ENCODE results near the gene EZR. TPM values are rescaled to one million over a fixed set of nuclear protein-coding genes. Genes with fewer than 3 reads are reported as not detected.

Gene EZR
- total and polyA plus RNA-seq, 2 donors (not counting 1 experiment from before 2014, with no cell fraction given), result 227 to 945 TPM

DNA sequence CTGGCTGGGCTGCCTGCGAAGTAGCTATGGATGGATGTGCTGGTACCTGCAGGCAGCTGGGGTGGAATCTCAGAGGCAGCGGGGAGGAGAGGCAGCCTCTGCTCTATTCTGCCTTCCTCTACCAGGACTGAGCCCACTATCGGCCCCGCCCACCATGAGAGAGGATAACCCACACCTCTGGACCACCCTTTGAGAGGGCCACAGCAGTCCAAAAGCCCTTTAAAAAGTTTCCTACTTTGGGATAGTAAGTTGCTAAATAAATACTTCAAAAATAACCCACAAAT is 36.1 kb downstream of the EZR start:
- Histone ChIP-seq H3K36me3 (replicated peaks in 1 of 2; ENCODE audit: control extremely low read depth in 1 of 2, control insufficient read depth in 1 of 2, extremely low read depth in 1 of 2, insufficient read depth in 2 of 2, low read length in 1 of 2) (peaks cover 7 to 98% of the 10 kb centered on the region in 2 experiments), H4K20me1 (ENCODE audit: control insufficient read depth, insufficient read depth, low read length, poor library complexity, severe bottlenecking) (peaks cover 98% of the 10 kb centered on the region), H2AFZ (ENCODE audit: insufficient read depth, low read depth, low read length, poor library complexity, severe bottlenecking) (no peak overlapping the region), H3K4me2 (replicated peaks; ENCODE audit: low read depth, low read length, poor library complexity, severe bottlenecking) (no peak overlapping the region), H3K27me3 (replicated peaks in 1 of 4; ENCODE audit: control extremely low read depth in 1 of 4, control insufficient read depth in 3 of 4, insufficient read depth in 4 of 4, low read length in 3 of 4) (no peaks in the 10 kb centered on the region), H3K9ac (ENCODE audit: low read length) (no peak overlapping the region), H3K9me3 (ENCODE audit: control extremely low read depth in 1 of 3, control insufficient read depth in 2 of 3, insufficient read depth in 1 of 3, low read length in 2 of 3) (no peaks in the 10 kb centered on the region), H3K4me3 (ENCODE audit: control extremely low read depth in 1 of 5, extremely low read depth in 1 of 5, insufficient read depth in 1 of 5, low read depth in 2 of 5, low read length in 4 of 5) (no peak overlapping the region), H3K79me2 (ENCODE audit: control insufficient read depth, insufficient read depth, low read length) (peaks cover 91% of the 10 kb centered on the region), H3K4me1 (ENCODE audit: control insufficient read depth in 2 of 2, insufficient read depth in 2 of 2, low read length in 2 of 2) (no peaks in the 10 kb centered on the region), H3K27ac (ENCODE audit: low read length in 2 of 2) (no peak overlapping the region)
- Mint-ChIP-seq H3K4me3 (no peak overlapping the region), H3K4me1 (peaks cover 16% of the 10 kb centered on the region), H3K27me3 (no peaks in the 10 kb centered on the region), H3K27ac (no peak overlapping the region), H3K9me3 (ENCODE audit: insufficient read depth) (no peaks in the 10 kb centered on the region)
- DNase-seq, result no peak
- TF ChIP-seq CTCF (IDR thresholded peaks at IDR 0.05), result no peak
- no peak for ATAC-seq (ENCODE audit: low read depth)
- POLR2A ChIA-PET, result interaction anchor here (0.5 kb wide), 1 partner anchor 145 kb away, joined by 3 read pairs; no protein-coding TSS in a partner anchor
- WGBS (ENCODE audit: insufficient coverage), result 100% methylated on average over 1 of the region's 4 CpGs
- intact Hi-C loops (cut with micrococcal nuclease), result no loop called here
- CTCF ChIA-PET, result no interaction called here

GRCh38 chr6:158782432-158783166 is 36.6 kb downstream of the EZR start:
- DNase-seq, result no peak
- CTCF ChIA-PET, result no interaction called here
- intact Hi-C loops (cut with micrococcal nuclease), result no loop called here
- Histone ChIP-seq H3K4me2 (replicated peaks; ENCODE audit: low read depth, low read length, poor library complexity, severe bottlenecking) (no peak overlapping the region), H3K4me3 (ENCODE audit: control extremely low read depth in 1 of 5, extremely low read depth in 1 of 5, insufficient read depth in 1 of 5, low read depth in 2 of 5, low read length in 4 of 5) (no peak overlapping the region), H4K20me1 (ENCODE audit: control insufficient read depth, insufficient read depth, low read length, poor library complexity, severe bottlenecking) (peaks cover 98% of the 10 kb centered on the region), H3K9me3 (ENCODE audit: control extremely low read depth in 1 of 3, control insufficient read depth in 2 of 3, insufficient read depth in 1 of 3, low read length in 2 of 3) (no peaks in the 10 kb centered on the region), H3K4me1 (ENCODE audit: control insufficient read depth in 2 of 2, insufficient read depth in 2 of 2, low read length in 2 of 2) (no peaks in the 10 kb centered on the region), H3K27ac (ENCODE audit: low read length in 2 of 2) (no peak overlapping the region), H2AFZ (ENCODE audit: insufficient read depth, low read depth, low read length, poor library complexity, severe bottlenecking) (no peak overlapping the region), H3K9ac (ENCODE audit: low read length) (no peak overlapping the region), H3K36me3 (replicated peaks in 1 of 2; ENCODE audit: control extremely low read depth in 1 of 2, control insufficient read depth in 1 of 2, extremely low read depth in 1 of 2, insufficient read depth in 2 of 2, low read length in 1 of 2) (peaks cover 7 to 98% of the 10 kb centered on the region in 2 experiments), H3K79me2 (ENCODE audit: control insufficient read depth, insufficient read depth, low read length) (peaks cover 90% of the 10 kb centered on the region), H3K27me3 (replicated peaks in 1 of 4; ENCODE audit: control extremely low read depth in 1 of 4, control insufficient read depth in 3 of 4, insufficient read depth in 4 of 4, low read length in 3 of 4) (no peaks in the 10 kb centered on the region)
- Mint-ChIP-seq H3K9me3 (ENCODE audit: insufficient read depth) (no peaks in the 10 kb centered on the region), H3K4me1 (peaks cover 14% of the 10 kb centered on the region), H3K4me3 (no peak overlapping the region), H3K27me3 (no peaks in the 10 kb centered on the region), H3K27ac (peak overlapping the region; percentile 42)
- 97% methylated on average over 8 of the region's 11 CpGs for WGBS (ENCODE audit: insufficient coverage)
- ATAC-seq (ENCODE audit: low read depth), result no peak
- POLR2A ChIA-PET, result interaction anchor here (0.5 kb wide), 1 partner anchor 31 kb away, joined by 3 read pairs; no protein-coding TSS in a partner anchor
- TF ChIP-seq EZH2 (IDR thresholded peaks at IDR 0.05; ENCODE audit: borderline replicate concordance, insufficient read depth, low read depth, low read length, poor library complexity, severe bottlenecking) (no peak), CTCF (IDR thresholded peaks at IDR 0.05) (no peak)
